ENCODE results near the gene BUD23. TPM values are rescaled to one million over a fixed set of nuclear protein-coding genes. Genes with fewer than 3 reads are reported as not detected.

BUD23 gene
- total RNA-seq, 1 experiment from 2014 or later = 124 TPM

GRCh38 chr7:73703757-73704639 lies 20.6 kb downstream of the BUD23 start:
- ChIA-PET POLR2A (interaction anchor here (0.6 to 0.7 kb wide), 2 partner anchors 13 to 17 kb away, joined by 3 to 7 read pairs; no protein-coding TSS in a partner anchor), CTCF (no interaction called here)
- no TSS peak for BruUV-seq (replicated peaks)
- ATAC-seq (peak; percentile 8), DNase-seq (ENCODE audit: low read depth, low spot score) (no peak)
- no peaks in the 10 kb centered on the region for H3K9me3 ChIP-seq (ENCODE audit: control insufficient read depth, insufficient read depth, low read depth, low read length)
- intact Hi-C loops (cut with micrococcal nuclease; ENCODE audit: unreplicated experiment) = no loop called here
- in situ Hi-C loops (cut with HindIII; ENCODE audit: low pct_unique_long_range_greater_than_20kb, low sequenced_read_pairs) = no loop called here
- peaks cover 83% of the 10 kb centered on the region for H3K4me1 ChIP-seq (ENCODE audit: control insufficient read depth, insufficient read depth, low read length)
- no peaks in the 10 kb centered on the region; the same call in none of the 2 replicates for H3K36me3 ChIP-seq (ENCODE audit: control insufficient read depth, insufficient read depth, low read length)
- TF ChIP-seq CTCF (IDR thresholded peaks at IDR 0.05) (no peak), REST (IDR thresholded peaks at IDR 0.05; ENCODE audit: insufficient read depth in 1 of 2, low read depth in 2 of 2, low read length in 1 of 2) (no peak), POLR2AphosphoS5 (IDR thresholded peaks at IDR 0.05; ENCODE audit: low read depth, low read length) (no peak; the same call in 1 of the 2 replicates), SIN3A (IDR thresholded peaks at IDR 0.05; ENCODE audit: borderline replicate concordance, insufficient read depth, low read depth, low read length) (no peak), TCF7L2 (IDR thresholded peaks at IDR 0.05; ENCODE audit: low read depth, low read length) (no peak)
- peak overlapping the region; percentile 93 for H3K27ac ChIP-seq (ENCODE audit: low read length)
- H3K27me3 ChIP-seq (ENCODE audit: control insufficient read depth, insufficient read depth, low read length) = no peaks in the 10 kb centered on the region
- H3K4me3 ChIP-seq (ENCODE audit: low read depth in 2 of 2, low read length in 2 of 2) = no peak overlapping the region

- peak; percentile 90 for DNase-seq (ENCODE audit: low read depth, low spot score)
- Histone ChIP-seq H3K27ac (ENCODE audit: low read length) (peak overlapping the region; percentile 93), H3K4me3 (ENCODE audit: low read depth in 2 of 2, low read length in 2 of 2) (no peak overlapping the region), H3K9me3 (ENCODE audit: control insufficient read depth, insufficient read depth, low read depth, low read length) (no peaks in the 10 kb centered on the region), H3K27me3 (ENCODE audit: control insufficient read depth, insufficient read depth, low read length) (no peaks in the 10 kb centered on the region), H3K36me3 (ENCODE audit: control insufficient read depth, insufficient read depth, low read length) (no peaks in the 10 kb centered on the region; the same call in none of the 2 replicates), H3K4me1 (ENCODE audit: control insufficient read depth, insufficient read depth, low read length) (peaks cover 83% of the 10 kb centered on the region)
- intact Hi-C loops (cut with micrococcal nuclease; ENCODE audit: unreplicated experiment) (no loop called here), in situ Hi-C loops (cut with HindIII; ENCODE audit: low pct_unique_long_range_greater_than_20kb, low sequenced_read_pairs) (no loop called here)
- CTCF ChIA-PET = interaction anchor here (0.7 kb wide), 1 partner anchor 122 kb away, joined by 12 read pairs; no protein-coding TSS in a partner anchor
- POLR2A ChIA-PET = interaction anchor here (0.5 to 0.9 kb wide), 8 partner anchors 12 to 549 kb away, joined by 3 to 19 read pairs (median 4); no protein-coding TSS in a partner anchor
- ATAC-seq = peak; percentile 39
- no TSS peak for BruUV-seq (replicated peaks)
- TF ChIP-seq POLR2AphosphoS5 (IDR thresholded peaks at IDR 0.05; ENCODE audit: low read depth, low read length) = peak; percentile 73
- TF ChIP-seq SIN3A (IDR thresholded peaks at IDR 0.05; ENCODE audit: borderline replicate concordance, insufficient read depth, low read depth, low read length) = no peak
- no peak; the same call in 1 of the 2 replicates for TF ChIP-seq TCF7L2 (IDR thresholded peaks at IDR 0.05; ENCODE audit: low read depth, low read length)
- TF ChIP-seq REST (IDR thresholded peaks at IDR 0.05; ENCODE audit: insufficient read depth in 1 of 2, low read depth in 2 of 2, low read length in 1 of 2) = no peak
- TF ChIP-seq CTCF (IDR thresholded peaks at IDR 0.05) = no peak
These were observed 21.5 kb downstream of the BUD23 start for GRCh38 chr7:73704640-73705550.

All from Panc1 (cell line).